ENCODE results near the gene NLRP12. TPM values are rescaled to one million over a fixed set of nuclear protein-coding genes. Genes with fewer than 3 reads are reported as not detected.
"Not testable (repeated sequence)": the region's sequence is repeated elsewhere in the genome, so short reads cannot be mapped to it uniquely, and the experiment has no call there.

Gene NLRP12
- total RNA-seq, 1 donor from 2014 or later, result not detected

DNA sequence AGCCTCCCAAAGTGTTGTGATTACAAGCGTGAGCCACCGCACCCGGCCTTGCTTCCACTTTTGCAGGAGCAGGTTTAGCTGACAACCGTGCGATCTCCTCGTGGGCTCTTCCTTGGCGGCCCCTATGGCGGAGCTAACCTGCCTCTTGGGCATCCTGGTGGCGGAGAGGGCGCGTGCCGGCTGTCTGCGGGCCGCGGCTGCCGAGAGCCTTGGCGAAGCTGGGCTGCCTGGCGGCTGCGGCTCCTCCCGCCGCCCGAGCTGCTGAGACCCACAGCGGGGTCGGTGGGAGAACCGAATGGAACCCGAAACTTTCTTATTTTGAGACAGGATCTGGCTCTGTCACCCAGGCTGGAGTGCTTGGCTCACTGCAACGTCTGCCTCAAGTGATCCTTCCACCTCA lies 55.7 kb downstream of the NLRP12 start:
- no peak for DNase-seq (ENCODE audit: low spot score)
- intact Hi-C loops (cut with micrococcal nuclease), result no loop called here
- H3K27ac Mint-ChIP-seq, result no peak overlapping the region

DNA sequence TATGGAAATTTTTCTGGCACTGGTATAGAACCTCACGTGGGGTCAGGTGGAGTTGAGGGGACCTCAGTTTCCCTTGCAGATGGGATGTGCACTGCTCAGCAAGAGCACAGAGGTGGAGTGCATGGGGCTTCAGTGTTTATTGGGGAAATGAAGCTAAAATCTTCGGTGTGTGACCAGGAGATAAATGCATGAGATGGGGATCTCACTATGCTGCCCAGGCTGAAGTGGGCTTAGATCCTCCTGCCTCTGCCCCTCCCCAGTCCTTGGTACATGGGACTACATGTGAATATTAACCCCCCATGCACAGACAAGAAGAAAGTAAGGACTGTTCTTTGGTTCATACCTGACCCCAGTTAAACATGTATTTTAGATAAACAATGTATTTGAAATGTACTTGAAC lies 65.1 kb downstream of the NLRP12 start:
- H3K9me3 Mint-ChIP-seq; H3K27ac Mint-ChIP-seq; H3K36me3 Mint-ChIP-seq (ENCODE audit: low read depth); DNase-seq (ENCODE audit: low spot score); intact Hi-C loops (cut with micrococcal nuclease); H3K4me1 Mint-ChIP-seq (ENCODE audit: low read depth); H3K27me3 Mint-ChIP-seq (ENCODE audit: insufficient read depth); H3K4me3 Mint-ChIP-seq: not testable (repeated sequence)

More for the DNA sequence above, 55.7 kb downstream of the NLRP12 start:
- peaks cover 8% of the 10 kb centered on the region for H3K9me3 Mint-ChIP-seq
- no peaks in the 10 kb centered on the region for H3K4me1 Mint-ChIP-seq (ENCODE audit: low read depth)
- H3K36me3 Mint-ChIP-seq (ENCODE audit: low read depth), result no peaks in the 10 kb centered on the region
- H3K4me3 Mint-ChIP-seq, result no peak overlapping the region
- no peaks in the 10 kb centered on the region for H3K27me3 Mint-ChIP-seq (ENCODE audit: insufficient read depth)

Other genes with a start within 250 kb of the NLRP12 start
- gene DPRX, start 192.3 kb downstream of the NLRP12 start, total RNA-seq, result not detected in 2 replicates
- 58.8 and 63.1 TPM in 2 replicates for gene MYADM, start 43.6 kb upstream of the NLRP12 start, total RNA-seq
- gene PRKCG, start 57.9 kb upstream of the NLRP12 start, total RNA-seq, result not detected in 2 replicates
- not detected in 2 replicates for gene CACNG7, start 85.0 kb upstream of the NLRP12 start, total RNA-seq
- gene CACNG8, start 138.6 kb upstream of the NLRP12 start, total RNA-seq, result not detected in 2 replicates
- not detected in 2 replicates for gene CACNG6, start 167.3 kb upstream of the NLRP12 start, total RNA-seq
- not detected in 2 replicates for gene VSTM1, start 239.6 kb upstream of the NLRP12 start, total RNA-seq